ENCODE measurements around the gene MCRIP2.
A peak's percentile ranks its signal among the peaks of the same experiment; 100 is the strongest.

MCRIP2 gene

DNA sequence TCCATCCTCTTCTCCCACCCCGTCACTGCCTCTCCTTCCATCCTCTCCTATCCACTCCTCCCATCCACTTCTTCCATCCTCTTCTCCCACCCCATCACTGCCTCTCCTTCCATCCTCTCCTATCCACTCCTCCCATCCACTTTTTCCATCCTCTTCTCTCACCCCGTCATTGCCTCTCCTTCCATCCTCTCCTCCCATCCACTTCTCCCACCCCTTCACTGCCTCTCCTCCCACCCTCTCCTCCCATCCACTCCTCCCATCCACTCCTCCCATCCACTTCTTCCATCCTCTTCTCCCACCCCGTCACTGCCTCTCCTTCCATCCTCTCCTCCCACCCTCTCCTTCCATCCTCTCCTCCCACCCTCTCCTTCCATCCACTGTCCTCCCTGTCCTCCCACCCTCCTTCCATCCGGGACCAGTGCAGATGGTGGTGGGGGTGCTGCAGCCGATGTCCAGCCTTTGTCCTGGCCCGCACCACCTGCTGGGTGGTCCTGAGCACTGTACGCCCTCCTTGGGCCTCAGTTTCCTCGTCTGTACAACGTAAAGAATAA is 9.7 kb upstream of the MCRIP2 start:
- H3K4me1 ChIP-seq = peaks cover 38% of the 10 kb centered on the region
- TF ChIP-seq Cebpa-rat (IDR thresholded peaks at IDR 0.05) = no peak
- no peak overlapping the region for H3K9ac ChIP-seq
- H4K20me1 ChIP-seq = peaks cover 59% of the 10 kb centered on the region
- H3K4me3 ChIP-seq = no peak overlapping the region
- no peaks in the 10 kb centered on the region for H3K9me3 ChIP-seq
- H3K4me2 ChIP-seq = no peak overlapping the region
- H3K27me3 ChIP-seq = no peaks in the 10 kb centered on the region
- H3K36me3 ChIP-seq = peaks cover 54% of the 10 kb centered on the region
- H3K27ac ChIP-seq = no peak overlapping the region

DNA sequence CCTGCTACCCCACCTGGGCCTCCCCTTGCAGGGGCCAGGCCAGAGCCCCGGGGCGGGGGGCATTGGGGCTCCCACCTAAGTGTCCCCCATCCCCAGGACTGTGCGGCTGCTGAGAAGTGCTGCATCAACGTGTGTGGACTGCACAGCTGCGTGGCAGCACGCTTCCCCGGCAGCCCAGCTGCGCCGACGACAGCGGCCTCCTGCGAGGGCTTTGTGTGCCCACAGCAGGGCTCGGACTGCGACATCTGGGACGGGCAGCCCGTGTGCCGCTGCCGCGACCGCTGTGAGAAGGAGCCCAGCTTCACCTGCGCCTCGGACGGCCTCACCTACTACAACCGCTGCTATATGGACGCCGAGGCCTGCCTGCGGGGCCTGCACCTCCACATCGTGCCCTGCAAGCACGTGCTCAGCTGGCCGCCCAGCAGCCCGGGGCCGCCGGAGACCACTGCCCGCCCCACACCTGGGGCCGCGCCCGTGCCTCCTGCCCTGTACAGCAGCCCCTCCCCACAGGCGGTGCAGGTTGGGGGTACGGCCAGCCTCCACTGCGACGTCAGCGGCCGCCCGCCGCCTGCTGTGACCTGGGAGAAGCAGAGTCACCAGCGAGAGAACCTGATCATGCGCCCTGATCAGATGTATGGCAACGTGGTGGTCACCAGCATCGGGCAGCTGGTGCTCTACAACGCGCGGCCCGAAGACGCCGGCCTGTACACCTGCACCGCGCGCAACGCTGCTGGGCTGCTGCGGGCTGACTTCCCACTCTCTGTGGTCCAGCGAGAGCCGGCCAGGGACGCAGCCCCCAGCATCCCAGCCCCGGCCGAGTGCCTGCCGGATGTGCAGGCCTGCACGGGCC is 8.9 kb upstream of the MCRIP2 start:
- H3K9ac ChIP-seq = no peak overlapping the region

DNA sequence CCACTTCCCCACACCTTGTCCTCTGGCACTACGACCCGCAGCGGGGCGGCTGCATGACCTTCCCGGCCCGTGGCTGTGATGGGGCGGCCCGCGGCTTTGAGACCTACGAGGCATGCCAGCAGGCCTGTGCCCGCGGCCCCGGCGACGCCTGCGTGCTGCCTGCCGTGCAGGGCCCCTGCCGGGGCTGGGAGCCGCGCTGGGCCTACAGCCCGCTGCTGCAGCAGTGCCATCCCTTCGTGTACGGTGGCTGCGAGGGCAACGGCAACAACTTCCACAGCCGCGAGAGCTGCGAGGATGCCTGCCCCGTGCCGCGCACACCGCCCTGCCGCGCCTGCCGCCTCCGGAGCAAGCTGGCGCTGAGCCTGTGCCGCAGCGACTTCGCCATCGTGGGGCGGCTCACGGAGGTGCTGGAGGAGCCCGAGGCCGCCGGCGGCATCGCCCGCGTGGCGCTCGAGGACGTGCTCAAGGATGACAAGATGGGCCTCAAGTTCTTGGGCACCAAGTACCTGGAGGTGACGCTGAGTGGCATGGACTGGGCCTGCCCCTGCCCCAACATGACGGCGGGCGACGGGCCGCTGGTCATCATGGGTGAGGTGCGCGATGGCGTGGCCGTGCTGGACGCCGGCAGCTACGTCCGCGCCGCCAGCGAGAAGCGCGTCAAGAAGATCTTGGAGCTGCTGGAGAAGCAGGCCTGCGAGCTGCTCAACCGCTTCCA is 8.1 kb upstream of the MCRIP2 start:
- TF ChIP-seq Cebpa-rat (IDR thresholded peaks at IDR 0.05) = no peak

More for the DNA sequence above, 8.9 kb upstream of the MCRIP2 start:
- Histone ChIP-seq H4K20me1 (peaks cover 51% of the 10 kb centered on the region), H3K36me3 (peaks cover 46% of the 10 kb centered on the region), H3K27me3 (no peaks in the 10 kb centered on the region), H3K4me3 (no peak overlapping the region), H3K4me1 (peaks cover 44% of the 10 kb centered on the region), H3K9me3 (no peaks in the 10 kb centered on the region), H3K4me2 (no peak overlapping the region), H3K27ac (no peak overlapping the region)
- no peak for TF ChIP-seq Cebpa-rat (IDR thresholded peaks at IDR 0.05)

DNA sequence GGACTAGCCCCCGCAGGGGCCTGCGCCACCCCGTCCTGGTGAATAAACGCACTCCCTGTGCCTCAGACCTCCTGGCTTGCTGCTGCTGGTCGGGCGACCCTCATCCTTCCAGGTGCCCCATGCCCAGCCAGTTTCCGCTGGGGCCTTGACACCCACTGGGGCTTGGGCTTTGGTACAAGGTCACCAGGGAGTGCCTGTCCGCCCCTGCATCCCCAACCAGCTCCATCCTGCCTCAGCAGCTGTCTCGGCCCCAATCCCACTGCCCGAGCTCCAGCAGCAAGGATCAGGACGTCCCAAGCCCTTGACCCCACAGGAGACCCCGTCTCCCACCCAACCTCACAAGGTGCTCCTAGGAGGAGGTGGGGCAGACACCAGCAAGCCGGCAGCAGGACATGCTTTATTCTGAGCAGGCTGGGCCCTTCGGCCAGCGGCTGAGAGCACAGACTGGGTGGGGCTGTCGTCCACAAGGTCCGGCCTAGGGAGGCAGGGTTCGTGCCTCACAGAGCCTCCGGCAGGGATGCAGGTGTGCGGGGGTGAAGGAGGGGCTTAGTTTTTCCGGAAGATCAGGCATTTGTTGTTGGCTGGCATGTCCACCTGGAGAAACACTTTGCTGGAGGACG is 7.5 kb upstream of the MCRIP2 start:
- peaks cover 52% of the 10 kb centered on the region for H3K4me1 ChIP-seq
- no peaks in the 10 kb centered on the region for H3K27me3 ChIP-seq
- H3K36me3 ChIP-seq = peaks cover 31% of the 10 kb centered on the region
- H4K20me1 ChIP-seq = peaks cover 51% of the 10 kb centered on the region
- no peak overlapping the region for H3K9ac ChIP-seq
- H3K9me3 ChIP-seq = no peaks in the 10 kb centered on the region
- TF ChIP-seq Cebpa-rat (IDR thresholded peaks at IDR 0.05) = no peak
- H3K4me3 ChIP-seq = peak overlapping the region; percentile 92; the same call in 1 of the 2 replicates
- no peak overlapping the region for H3K27ac ChIP-seq
- H3K4me2 ChIP-seq = peak overlapping the region; percentile 97

More for the DNA sequence above, 8.1 kb upstream of the MCRIP2 start:
- Histone ChIP-seq H3K4me3 (no peak overlapping the region), H3K4me1 (peaks cover 45% of the 10 kb centered on the region), H3K27me3 (no peaks in the 10 kb centered on the region), H4K20me1 (peaks cover 51% of the 10 kb centered on the region), H3K27ac (no peak overlapping the region), H3K4me2 (no peak overlapping the region), H3K9me3 (no peaks in the 10 kb centered on the region), H3K36me3 (peaks cover 38% of the 10 kb centered on the region), H3K9ac (no peak overlapping the region)

DNA sequence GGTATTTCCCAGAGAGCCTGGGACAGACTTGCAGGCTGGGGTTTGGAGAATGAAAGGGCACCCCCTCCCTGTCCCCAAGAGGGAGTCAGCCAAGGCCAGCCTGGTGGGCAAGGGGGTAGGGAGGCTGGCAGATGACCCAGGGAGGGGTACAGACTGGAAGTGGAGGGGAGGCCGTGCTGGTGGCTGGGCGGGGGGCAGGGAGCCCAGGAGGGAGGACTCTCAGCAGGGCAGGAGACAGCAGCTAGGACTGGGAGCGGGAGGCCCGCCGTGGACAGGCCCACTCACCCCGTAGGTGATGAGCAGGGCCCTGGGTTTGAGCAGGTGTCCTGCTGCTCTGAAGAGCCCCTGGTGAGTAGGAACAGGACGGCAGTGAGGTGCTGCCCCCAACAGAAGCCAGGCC is 6.6 kb upstream of the MCRIP2 start:
- H3K4me3 ChIP-seq = peak overlapping the region; percentile 92
- H3K4me1 ChIP-seq = peaks cover 58% of the 10 kb centered on the region
- TF ChIP-seq Cebpa-rat (IDR thresholded peaks at IDR 0.05) = no peak
- peak overlapping the region; percentile 97 for H3K4me2 ChIP-seq
- peak overlapping the region; percentile 86 for H3K9ac ChIP-seq
- H3K27me3 ChIP-seq = no peaks in the 10 kb centered on the region
- H3K9me3 ChIP-seq = no peaks in the 10 kb centered on the region
- peak overlapping the region; percentile 92; the same call in 1 of the 2 replicates for H3K27ac ChIP-seq
- H3K36me3 ChIP-seq = peaks cover 29% of the 10 kb centered on the region
- peaks cover 49% of the 10 kb centered on the region for H4K20me1 ChIP-seq

DNA sequence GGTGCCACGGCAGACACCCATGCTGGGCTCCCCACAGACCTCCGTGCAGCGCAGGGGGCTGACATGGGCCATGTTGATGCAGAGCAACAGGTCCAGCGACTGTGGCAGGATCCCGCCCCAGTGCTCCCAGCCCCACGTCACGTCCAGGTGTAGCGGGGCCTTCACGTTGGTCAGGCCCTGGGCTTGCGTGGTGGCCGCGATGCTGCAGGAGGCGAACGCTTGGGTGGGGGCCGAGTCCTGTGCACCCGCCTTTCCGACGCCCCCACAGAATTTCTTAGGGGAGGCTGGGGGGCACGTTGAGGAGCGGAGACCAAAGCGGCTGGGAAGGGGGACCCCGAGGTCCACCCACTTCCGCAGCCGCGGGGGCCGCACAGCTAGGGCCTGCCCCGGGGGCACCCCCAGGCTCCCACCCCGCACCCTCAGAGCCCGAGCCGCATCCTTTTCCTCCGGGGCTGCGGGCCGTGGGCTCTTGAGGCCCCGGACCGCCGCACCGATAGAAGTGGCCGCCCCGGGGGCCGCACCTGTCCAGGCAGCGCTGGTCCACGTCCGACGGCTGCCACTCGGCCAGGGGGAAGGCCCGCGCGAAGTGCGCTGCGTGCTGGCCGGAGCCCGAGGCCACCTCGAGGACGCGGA is 5.9 kb upstream of the MCRIP2 start:
- H4K20me1 ChIP-seq = peaks cover 42% of the 10 kb centered on the region
- H3K4me1 ChIP-seq = peaks cover 58% of the 10 kb centered on the region
- no peak for TF ChIP-seq Cebpa-rat (IDR thresholded peaks at IDR 0.05)
- peak overlapping the region; percentile 97 for H3K4me2 ChIP-seq
- H3K9me3 ChIP-seq = no peaks in the 10 kb centered on the region
- peak overlapping the region; percentile 92 for H3K4me3 ChIP-seq
- H3K27ac ChIP-seq = peak overlapping the region; percentile 92
- H3K9ac ChIP-seq = peak overlapping the region; percentile 86
- H3K36me3 ChIP-seq = peaks cover 29% of the 10 kb centered on the region
- no peaks in the 10 kb centered on the region for H3K27me3 ChIP-seq

DNA sequence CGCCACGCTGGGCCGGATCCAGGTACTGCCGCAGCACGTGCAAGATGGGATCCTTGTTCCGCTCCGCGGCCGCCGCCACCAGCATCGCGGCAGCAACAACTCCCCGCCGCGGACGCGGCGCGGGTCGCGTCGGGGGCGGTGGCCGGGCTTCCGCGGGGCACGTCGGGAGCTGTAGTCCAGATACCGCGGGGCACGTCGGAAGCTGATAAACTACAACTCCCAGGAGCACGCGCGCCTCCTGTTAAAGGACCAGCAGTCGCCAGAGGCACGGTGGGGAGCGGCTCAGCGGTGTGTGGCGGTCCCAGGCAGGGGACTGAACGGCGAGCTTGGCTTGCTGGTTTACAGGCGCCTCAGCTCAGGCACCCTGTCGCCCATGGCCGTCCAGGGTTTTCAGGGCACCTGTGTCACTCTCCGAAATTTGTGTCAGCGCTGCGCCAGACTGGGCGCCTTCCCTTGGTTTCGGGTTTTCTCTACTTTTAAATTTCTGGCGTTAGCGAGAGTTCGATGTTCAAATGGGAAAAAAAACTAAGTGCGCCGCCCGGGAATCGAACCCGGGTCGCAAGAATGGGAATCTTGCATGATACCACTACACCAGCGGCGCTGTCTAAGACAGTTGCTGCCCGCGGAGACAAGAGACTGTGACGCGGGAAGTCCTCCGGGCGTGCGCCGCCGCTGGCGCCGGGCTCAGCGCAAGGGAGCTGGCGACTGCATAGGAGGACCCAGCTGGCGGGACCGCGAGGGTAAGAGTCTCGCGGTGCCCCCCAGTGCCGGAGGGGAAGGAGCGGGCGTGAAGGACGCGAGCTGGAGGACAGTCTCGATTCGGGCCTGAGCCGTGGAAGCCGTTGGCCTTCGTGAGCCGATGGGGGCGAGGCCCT is 5.2 kb upstream of the MCRIP2 start, which contains the start of gene METTL26:
METTL26 (minus strand) TSS at position 100 of the 875 bp plus-strand sequence; CDS start at position 85, 15 bp downstream.
- Histone ChIP-seq H3K9me3 (no peaks in the 10 kb centered on the region), H3K36me3 (peaks cover 29% of the 10 kb centered on the region), H3K27ac (peak within 1 kb of the TSS; percentile 92), H3K4me3 (peak within 1 kb of the TSS; percentile 92), H3K27me3 (no peaks in the 10 kb centered on the region), H3K4me2 (peak within 1 kb of the TSS; percentile 97), H4K20me1 (peaks cover 34% of the 10 kb centered on the region), H3K9ac (peak within 1 kb of the TSS; percentile 86), H3K4me1 (peaks cover 58% of the 10 kb centered on the region)
- no peak for TF ChIP-seq Cebpa-rat (IDR thresholded peaks at IDR 0.05)
